Spleen (tissue), 11 donors: ENCODE data around the gene ATAD1. TPM values are rescaled to one million over a fixed set of nuclear protein-coding genes. Genes with fewer than 3 reads are reported as not detected.

ENCODE experiments used
- DNase-seq: peaks from one replicate; pipeline ENCODE4 v3.0.0-alpha.2; 2020
- H3K27ac ChIP-seq, 8 donors: fragments of 200-600 bp; sonication (generic) in 7 of 8; 1 replicate in 4 of 8; 2 replicates in 4 of 8; pipeline versions ENCODE4 v1.5.0 to v1.8.0; 2016 to 2021; ENCODE audit warnings: inconsistent platforms in 4 of 8, mild to moderate bottlenecking in 4 of 8, moderate library complexity in 1 of 8
- H3K27me3 ChIP-seq, 7 donors: fragments of 200-600 bp; sonication (generic) in 6 of 7; replicated peaks in 1 of 7; 1 replicate in 4 of 7; 2 replicates in 3 of 7; pipeline versions ENCODE4 v1.5.0 to v1.8.0; 2016 to 2021; ENCODE audit warnings: inconsistent platforms in 3 of 7, mild to moderate bottlenecking in 1 of 7
- H3K36me3 ChIP-seq, 6 donors: fragments of 200-600 bp; sonication (generic) in 5 of 6; 1 replicate in 4 of 6; 2 replicates in 2 of 6; pipeline versions ENCODE4 v1.5.0 to v1.8.0; 2016 to 2021; ENCODE audit warnings: inconsistent platforms in 2 of 6
- H3K4me1 ChIP-seq, 6 donors: fragments of 200-600 bp; sonication (generic) in 5 of 6; 1 replicate in 3 of 6; 2 replicates in 3 of 6; pipeline versions ENCODE4 v1.5.0 to v1.8.0; 2016 to 2021; ENCODE audit warnings: inconsistent platforms in 3 of 6
- H3K4me3 ChIP-seq, 8 donors: fragments of 200-600 bp; sonication (generic) in 7 of 8; 1 replicate in 4 of 8; 2 replicates in 4 of 8; pipeline versions ENCODE4 v1.5.0 to v1.8.0; 2016 to 2021; ENCODE audit warnings: inconsistent platforms in 4 of 8, mild to moderate bottlenecking in 4 of 8, moderate library complexity in 2 of 8
- H3K9me3 ChIP-seq, 8 donors: fragments of 200-600 bp; sonication (generic) in 7 of 8; 1 replicate in 4 of 8; 2 replicates in 4 of 8; pipeline versions ENCODE4 v1.5.0 to v1.8.0; 2016 to 2021; ENCODE audit warnings: inconsistent platforms in 4 of 8
- POLR2A ChIP-seq, 3 donors: fragments of 450-650 bp; IDR thresholded peaks; one replicate each; pipeline ENCODE4 v1.5.1; 2017; ENCODE audit warnings: antibody characterized with exemption in 3 of 3, mild to moderate bottlenecking in 1 of 3
- POLR2AphosphoS5 ChIP-seq, 3 donors: sonication (generic); formaldehyde crosslinking; IDR thresholded peaks; one replicate each; pipeline ENCODE4 v1.5.1; 2017; ENCODE audit warnings: antibody characterized with exemption in 3 of 3
- WGBS, 5 donors: extraction: QIAGEN DNeasy Blood & Tissue Kit in 3 of 5; methylation state at CpG; one replicate each; pipeline versions ENCODE4 v1.1.5 to v1.1.7; 2013 to 2018; 5-methylcytosine and 5-hydroxymethylcytosine counted together
- intact Hi-C: fragments of 100-400 bp; cut with DNase I; formaldehyde crosslinking; loops from one replicate; pipeline ENCODE4 v1.15.0; 2023; ENCODE audit warnings: low total_unique reads
- polyA plus RNA-seq, 3 donors: library from polyadenylated mRNA; stranded (reverse); fragments of 200-250 nt; gene quantifications; one replicate each; pipeline ENCODE4 v1.2.1, GENCODE V29; 2013
- total RNA-seq, 7 donors: library from RNA; depleted of rRNA in 3 of 7; stranded (reverse); fragments of >200 nt in 3 of 7; fragmentation: NEBNext Ultra II Directional in 4 of 7; extraction: Animal tissue kit (Norgen Biotek cat#: 25700) in 4 of 7; gene quantifications; one replicate each; pipeline versions ENCODE4 v1.1.0 to v1.2.1, GENCODE V29; 2016 to 2021
- TF ChIP-seq, protein P1 (sequence below), 11 experiments: fragments of 200-600 bp in 7 of 11; fragments of 450-650 bp in 4 of 11; sonication (generic) in 4 of 11; IDR thresholded peaks in 8 of 11; conservative IDR thresholded peaks in 3 of 11; 1 replicate in 7 of 11; 2 replicates in 4 of 11; pipeline versions ENCODE4 v1.4.0 to v1.8.0; 2016 to 2021; ENCODE audit warnings: antibody characterized with exemption in 11 of 11, inconsistent platforms in 4 of 11, mild to moderate bottlenecking in 1 of 11
- donor health status: healthy with polysubstance abuse.
- donor health status: DM: no; HTN: no; CAD: no; lungs with moderate emphysema.
- donor health status: DM: no; HTN: no; CAD: no.
- donor health status: Bipolar disorder and iron deficiency.
- donor health status: healthy.
- donor health status: DM: no; HTN: no; CAD: no.
- donor health status: DM: yes; HTN: yes; CAD: no.

The ATAD1 gene
- total and polyA plus RNA-seq, 10 donors: 8.7 to 49.4 (median 32.3) TPM

DNA sequence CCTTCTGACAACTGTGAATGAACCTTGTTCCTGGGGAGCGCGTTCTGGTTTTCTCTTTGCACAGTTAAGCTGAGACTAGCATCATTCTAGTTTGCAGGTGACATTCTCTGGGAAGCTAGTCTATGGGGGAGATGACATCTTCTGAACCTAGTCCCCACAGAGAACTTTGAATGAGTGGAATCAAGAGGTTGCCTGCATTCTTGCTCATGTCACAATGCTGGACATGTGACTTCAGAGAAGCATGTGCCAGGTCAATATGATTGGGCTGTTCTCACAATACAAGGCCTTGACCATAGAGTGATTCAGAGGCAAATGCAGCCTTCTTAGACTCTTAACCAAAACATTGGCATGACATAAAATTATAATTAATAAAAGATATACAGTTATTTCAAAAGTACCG is 23.2 kb upstream of the ATAD1 start:
- peaks cover 0 to 6% (median 0%) of the 10 kb centered on the region in 6 donors for H3K4me1 ChIP-seq
- TF ChIP-seq POLR2AphosphoS5 (IDR thresholded peaks at IDR 0.05) (no peak), POLR2A (IDR thresholded peaks at IDR 0.05) (no peak)
- TF ChIP-seq, protein P1, sequence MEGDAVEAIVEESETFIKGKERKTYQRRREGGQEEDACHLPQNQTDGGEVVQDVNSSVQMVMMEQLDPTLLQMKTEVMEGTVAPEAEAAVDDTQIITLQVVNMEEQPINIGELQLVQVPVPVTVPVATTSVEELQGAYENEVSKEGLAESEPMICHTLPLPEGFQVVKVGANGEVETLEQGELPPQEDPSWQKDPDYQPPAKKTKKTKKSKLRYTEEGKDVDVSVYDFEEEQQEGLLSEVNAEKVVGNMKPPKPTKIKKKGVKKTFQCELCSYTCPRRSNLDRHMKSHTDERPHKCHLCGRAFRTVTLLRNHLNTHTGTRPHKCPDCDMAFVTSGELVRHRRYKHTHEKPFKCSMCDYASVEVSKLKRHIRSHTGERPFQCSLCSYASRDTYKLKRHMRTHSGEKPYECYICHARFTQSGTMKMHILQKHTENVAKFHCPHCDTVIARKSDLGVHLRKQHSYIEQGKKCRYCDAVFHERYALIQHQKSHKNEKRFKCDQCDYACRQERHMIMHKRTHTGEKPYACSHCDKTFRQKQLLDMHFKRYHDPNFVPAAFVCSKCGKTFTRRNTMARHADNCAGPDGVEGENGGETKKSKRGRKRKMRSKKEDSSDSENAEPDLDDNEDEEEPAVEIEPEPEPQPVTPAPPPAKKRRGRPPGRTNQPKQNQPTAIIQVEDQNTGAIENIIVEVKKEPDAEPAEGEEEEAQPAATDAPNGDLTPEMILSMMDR (IDR thresholded peaks at IDR 0.05 in 8 of 11, conservative IDR thresholded peaks at IDR 0.05 in 3 of 11): no peak
- H3K4me3 ChIP-seq: no peak overlapping the region
- no peaks in the 10 kb centered on the region for H3K9me3 ChIP-seq
- no peaks in the 10 kb centered on the region for H3K36me3 ChIP-seq
- no peaks in the 10 kb centered on the region for H3K27me3 ChIP-seq
- WGBS, 5 donors: 95 to 98% (median 96%) methylated on average over 3 of the region's 3 CpGs
- intact Hi-C loops: no loop called here
- H3K27ac ChIP-seq: no peak overlapping the region
- no peak for DNase-seq

DNA sequence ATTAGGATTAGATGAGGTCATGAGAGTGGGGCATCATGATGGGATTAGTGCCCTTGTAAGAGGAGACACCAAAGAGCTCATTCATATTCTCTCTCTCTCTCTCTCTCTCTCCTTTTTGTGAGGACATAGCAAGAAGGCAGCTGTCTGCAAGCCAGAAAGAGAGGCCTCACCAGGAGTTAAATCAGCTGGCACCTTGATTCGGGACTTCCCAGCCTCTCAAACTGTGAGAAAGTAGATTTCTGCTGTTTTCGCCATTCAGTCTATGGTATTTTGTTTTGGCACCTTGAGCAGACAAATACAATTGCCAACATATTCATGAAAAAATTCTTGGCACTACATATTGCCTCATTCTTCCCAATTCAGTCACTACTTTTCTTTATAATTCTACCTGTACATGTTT is 20.6 kb upstream of the ATAD1 start:
- intact Hi-C loops: no loop called here
- no peak overlapping the region for H3K4me3 ChIP-seq
- no peak for DNase-seq
- H3K27me3 ChIP-seq: no peaks in the 10 kb centered on the region
- H3K9me3 ChIP-seq: no peaks in the 10 kb centered on the region
- H3K27ac ChIP-seq: no peak overlapping the region
- WGBS, 5 donors: 75 to 100% (median 85%) methylated on average over 2 of the region's 2 CpGs
- H3K36me3 ChIP-seq: no peaks in the 10 kb centered on the region
- peaks cover 0 to 6% (median 0%) of the 10 kb centered on the region in 6 donors for H3K4me1 ChIP-seq
- TF ChIP-seq POLR2AphosphoS5 (IDR thresholded peaks at IDR 0.05) (no peak), POLR2A (IDR thresholded peaks at IDR 0.05) (no peak)
- TF ChIP-seq, protein P1 (IDR thresholded peaks at IDR 0.05 in 8 of 11, conservative IDR thresholded peaks at IDR 0.05 in 3 of 11): no peak

DNA sequence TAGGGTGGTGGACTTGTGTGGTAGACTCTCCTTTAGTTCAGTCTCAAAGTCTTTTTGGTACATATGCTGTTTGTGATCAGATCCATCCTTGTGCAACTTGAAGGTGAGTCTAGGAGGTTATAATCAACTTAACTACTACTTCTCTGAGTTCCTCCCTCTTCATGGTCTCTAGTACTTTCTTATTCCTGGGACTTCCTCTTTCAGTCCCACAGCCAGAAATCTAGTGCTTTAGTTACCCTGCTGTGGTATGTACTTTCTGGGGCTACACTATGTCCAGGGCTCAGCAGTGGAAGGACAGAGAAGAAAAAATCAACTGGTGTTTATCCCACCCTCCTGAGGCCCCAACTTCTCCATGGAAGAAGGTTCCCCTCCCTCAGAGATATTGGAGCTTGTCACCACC is 19.4 kb upstream of the ATAD1 start:
- H3K9me3 ChIP-seq: no peaks in the 10 kb centered on the region
- TF ChIP-seq POLR2AphosphoS5 (IDR thresholded peaks at IDR 0.05) (no peak), POLR2A (IDR thresholded peaks at IDR 0.05) (no peak)
- TF ChIP-seq, protein P1 (IDR thresholded peaks at IDR 0.05 in 8 of 11, conservative IDR thresholded peaks at IDR 0.05 in 3 of 11): no peak
- intact Hi-C loops: no loop called here

DNA sequence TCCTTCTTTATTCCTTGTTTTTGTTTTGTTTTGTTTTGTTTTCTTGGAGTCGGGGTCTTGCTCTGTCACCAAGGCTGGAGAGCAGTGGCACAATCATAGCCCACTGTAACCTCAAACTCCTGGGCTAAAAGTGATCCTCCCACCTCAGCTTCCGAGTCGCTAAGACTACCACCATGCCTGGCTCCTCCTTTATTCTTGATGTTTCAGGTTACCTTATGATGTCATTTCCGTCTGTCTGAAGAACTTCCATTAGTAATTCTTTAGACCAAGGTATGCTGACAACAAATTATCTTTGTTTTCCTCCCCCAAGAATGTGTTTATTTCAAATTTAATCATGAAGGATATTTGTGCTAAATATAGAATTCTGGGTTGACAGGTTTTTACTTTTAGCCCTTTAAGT is 18.1 kb upstream of the ATAD1 start:
- Histone ChIP-seq H3K4me1 (peaks cover 0 to 6% (median 0%) of the 10 kb centered on the region in 6 donors), H3K4me3 (no peak overlapping the region), H3K36me3 (no peaks in the 10 kb centered on the region), H3K27ac (no peak overlapping the region), H3K9me3 (no peaks in the 10 kb centered on the region), H3K27me3 (no peaks in the 10 kb centered on the region)
- WGBS, 5 donors: 85 to 97% (median 95%) methylated on average over 4 of the region's 4 CpGs
- intact Hi-C loops: no loop called here
- TF ChIP-seq POLR2A (IDR thresholded peaks at IDR 0.05) (no peak), POLR2AphosphoS5 (IDR thresholded peaks at IDR 0.05) (no peak)
- TF ChIP-seq, protein P1 (IDR thresholded peaks at IDR 0.05 in 8 of 11, conservative IDR thresholded peaks at IDR 0.05 in 3 of 11): no peak
- DNase-seq: no peak

More for the DNA sequence above, 19.4 kb upstream of the ATAD1 start:
- DNase-seq: no peak
- no peak overlapping the region for H3K4me3 ChIP-seq
- H3K36me3 ChIP-seq: no peaks in the 10 kb centered on the region
- H3K4me1 ChIP-seq: peaks cover 0 to 6% (median 0%) of the 10 kb centered on the region in 6 donors
- no peak overlapping the region for H3K27ac ChIP-seq
- H3K27me3 ChIP-seq: no peaks in the 10 kb centered on the region
